ENCODE data around the gene STK32B.

Gene STK32B

DNA sequence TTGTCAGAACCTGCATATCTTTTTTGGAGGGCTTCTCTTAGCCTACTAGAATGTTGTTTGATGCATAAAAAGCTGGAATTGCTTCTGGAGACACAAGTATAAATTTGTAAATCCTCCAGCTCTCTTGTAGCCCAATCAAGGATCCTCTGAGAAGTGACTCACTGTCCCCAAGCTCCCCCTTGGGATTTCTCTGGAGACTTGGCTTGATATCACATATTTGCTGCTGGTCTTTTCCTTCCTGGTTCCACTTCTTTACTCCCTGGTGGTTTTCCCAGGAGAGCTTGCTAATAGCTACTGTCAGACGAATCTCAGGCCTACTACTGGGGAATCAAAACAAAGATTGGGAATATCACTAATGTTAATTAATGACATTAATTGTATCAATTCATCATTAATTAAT is 173.1 kb downstream of the STK32B start:
- no peak overlapping the region for H3K4me3 ChIP-seq (ENCODE audit: low read depth, low read length)
- H3K27ac ChIP-seq (ENCODE audit: extremely low read depth, low read depth, low read length) = no peak overlapping the region
- no peaks in the 10 kb centered on the region for H3K36me3 ChIP-seq (ENCODE audit: control insufficient read depth in 2 of 2, insufficient read depth in 1 of 2, low read length in 2 of 2)
- no peaks in the 10 kb centered on the region for H3K9me3 ChIP-seq (ENCODE audit: control insufficient read depth, insufficient read depth, low read depth, low read length)
- TF ChIP-seq ZNF280D (tag by site-specific recombination; IDR thresholded peaks at IDR 0.05) (no peak), ZBTB26 (tag by site-specific recombination; optimal IDR thresholded peaks at IDR 0.05) (no peak)
- TF ChIP-seq, protein P1, sequence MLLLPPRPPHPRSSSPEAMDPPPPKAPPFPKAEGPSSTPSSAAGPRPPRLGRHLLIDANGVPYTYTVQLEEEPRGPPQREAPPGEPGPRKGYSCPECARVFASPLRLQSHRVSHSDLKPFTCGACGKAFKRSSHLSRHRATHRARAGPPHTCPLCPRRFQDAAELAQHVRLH (tag by site-specific recombination; IDR thresholded peaks at IDR 0.05) = no peak
- H3K4me1 ChIP-seq (ENCODE audit: control insufficient read depth, insufficient read depth, low read length) = no peaks in the 10 kb centered on the region
- ChIA-PET CTCF (no interaction called here), POLR2A (no interaction called here)

DNA sequence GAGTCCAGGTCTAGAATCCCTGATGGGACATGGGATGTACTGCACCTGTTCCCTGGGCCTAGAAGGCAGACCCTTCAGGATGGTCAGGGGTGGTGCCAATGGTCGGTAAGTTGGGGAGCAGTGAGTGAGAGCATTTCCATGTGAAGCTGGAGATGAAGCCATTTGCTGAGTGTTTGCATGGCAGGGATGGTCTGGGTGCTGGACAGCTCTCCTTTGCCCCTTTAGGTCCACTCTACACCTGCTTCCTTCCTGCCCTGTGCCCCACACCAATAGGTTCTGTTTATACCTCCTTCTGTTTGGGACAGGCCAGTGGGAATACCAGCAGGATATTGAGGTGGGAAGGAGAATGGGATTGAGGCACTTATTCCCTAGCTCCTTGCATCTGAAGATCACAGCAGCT is 181.3 kb downstream of the STK32B start:
- Histone ChIP-seq H3K36me3 (ENCODE audit: control insufficient read depth in 2 of 2, insufficient read depth in 1 of 2, low read length in 2 of 2) (no peaks in the 10 kb centered on the region), H3K27ac (ENCODE audit: extremely low read depth, low read depth, low read length) (no peak overlapping the region), H3K4me1 (ENCODE audit: control insufficient read depth, insufficient read depth, low read length) (no peaks in the 10 kb centered on the region), H3K9me3 (ENCODE audit: control insufficient read depth, insufficient read depth, low read depth, low read length) (no peaks in the 10 kb centered on the region), H3K4me3 (ENCODE audit: low read depth, low read length) (no peak overlapping the region)
- TF ChIP-seq ZNF510 (tag by site-specific recombination; IDR thresholded peaks at IDR 0.05; ENCODE audit: insufficient replicate concordance) (no peak), BCL11A (tag by site-specific recombination; IDR thresholded peaks at IDR 0.05; ENCODE audit: low read depth) (no peak), PBX3 (CRISPR knock-in tag; IDR thresholded peaks at IDR 0.05) (no peak), ZNF626 (tag by site-specific recombination; IDR thresholded peaks at IDR 0.05) (no peak), HOXC10 (CRISPR knock-in tag; IDR thresholded peaks at IDR 0.05) (no peak), ZNF704 (tag by site-specific recombination; IDR thresholded peaks at IDR 0.05) (no peak), ZFHX2 (tag by site-specific recombination; conservative IDR thresholded peaks at IDR 0.05) (no peak)
- TF ChIP-seq, protein P2, sequence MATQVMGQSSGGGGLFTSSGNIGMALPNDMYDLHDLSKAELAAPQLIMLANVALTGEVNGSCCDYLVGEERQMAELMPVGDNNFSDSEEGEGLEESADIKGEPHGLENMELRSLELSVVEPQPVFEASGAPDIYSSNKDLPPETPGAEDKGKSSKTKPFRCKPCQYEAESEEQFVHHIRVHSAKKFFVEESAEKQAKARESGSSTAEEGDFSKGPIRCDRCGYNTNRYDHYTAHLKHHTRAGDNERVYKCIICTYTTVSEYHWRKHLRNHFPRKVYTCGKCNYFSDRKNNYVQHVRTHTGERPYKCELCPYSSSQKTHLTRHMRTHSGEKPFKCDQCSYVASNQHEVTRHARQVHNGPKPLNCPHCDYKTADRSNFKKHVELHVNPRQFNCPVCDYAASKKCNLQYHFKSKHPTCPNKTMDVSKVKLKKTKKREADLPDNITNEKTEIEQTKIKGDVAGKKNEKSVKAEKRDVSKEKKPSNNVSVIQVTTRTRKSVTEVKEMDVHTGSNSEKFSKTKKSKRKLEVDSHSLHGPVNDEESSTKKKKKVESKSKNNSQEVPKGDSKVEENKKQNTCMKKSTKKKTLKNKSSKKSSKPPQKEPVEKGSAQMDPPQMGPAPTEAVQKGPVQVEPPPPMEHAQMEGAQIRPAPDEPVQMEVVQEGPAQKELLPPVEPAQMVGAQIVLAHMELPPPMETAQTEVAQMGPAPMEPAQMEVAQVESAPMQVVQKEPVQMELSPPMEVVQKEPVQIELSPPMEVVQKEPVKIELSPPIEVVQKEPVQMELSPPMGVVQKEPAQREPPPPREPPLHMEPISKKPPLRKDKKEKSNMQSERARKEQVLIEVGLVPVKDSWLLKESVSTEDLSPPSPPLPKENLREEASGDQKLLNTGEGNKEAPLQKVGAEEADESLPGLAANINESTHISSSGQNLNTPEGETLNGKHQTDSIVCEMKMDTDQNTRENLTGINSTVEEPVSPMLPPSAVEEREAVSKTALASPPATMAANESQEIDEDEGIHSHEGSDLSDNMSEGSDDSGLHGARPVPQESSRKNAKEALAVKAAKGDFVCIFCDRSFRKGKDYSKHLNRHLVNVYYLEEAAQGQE (tag by site-specific recombination; IDR thresholded peaks at IDR 0.05) = peak; percentile 43; the same call in 1 of the 2 replicates
- CTCF ChIA-PET = no interaction called here
- POLR2A ChIA-PET = no interaction called here

Measured in HEK293 (cell line).